K562 (cell line): ENCODE measurements around the gene RINT1. TPM values are rescaled to one million over a fixed set of nuclear protein-coding genes. Genes with fewer than 3 reads are reported as not detected.

Experiments
- ATAC-seq: fragments of 200-7000 bp; cut with Tn5 transposase; 3 replicates; pipeline ENCODE4 v1.9.1; 2020; ENCODE audit warnings: moderate library complexity
- BruUV-seq: library from RNA; stranded (reverse); fragments of 400-500 nt; replicated peaks from 2 replicates; lab custom pipeline; 2021; lab: Mats Ljungman, UMichigan
- CTCF ChIA-PET: fragments of 300-600 bp; formaldehyde crosslinking; extraction: SDS; loops from one replicate; lab custom pipeline; 2021; ENCODE audit warnings: low intra/inter-chr PET ratio; lab: Yijun Ruan, JAX
- POLR2A ChIA-PET: fragments of 300-600, 350-650 bp; sonication (Branson Sonifier 250); formaldehyde crosslinking; extraction: SDS; loops from one replicate; lab custom pipeline; 2021; ENCODE audit warnings: antibody characterized with exemption, inconsistent platforms; lab: Yijun Ruan, JAX
- DNase-seq, 4 experiments: peaks; one replicate each; pipeline versions ENCODE4 v3.0.0 to v3.0.0-alpha.2; 2011 to 2018; ENCODE audit warnings: low spot score in 3 of 4, mixed read lengths in 3 of 4; ENCODE audit errors: extremely low read depth in 1 of 4
- FAIRE-seq: peaks from 2 replicates; lab custom pipeline; 2011; peaks lifted over from hg19 to GRCh38; lab: Jason Lieb, UNC
- H2AFZ ChIP-seq: 2 replicates; pipeline ENCODE4 v1.6.0; 2011; ENCODE audit warnings: low read depth, low read length, control low read depth, inconsistent platforms
- H3K27ac ChIP-seq: fragments of 200-600 bp; 3 replicates; pipeline ENCODE4 v1.8.0; 2011; ENCODE audit warnings: low read depth, mild to moderate bottlenecking, control low read depth, inconsistent platforms, low read length, moderate library complexity, mixed read lengths; ENCODE audit errors: extremely low read depth
- H3K27me3 ChIP-seq, 2 experiments: fragments of 300-600 bp in 1 of 2; 2 replicates in 1 of 2; 3 replicates in 1 of 2; pipeline versions ENCODE4 v1.6.0 to v1.8.0; 2011; ENCODE audit warnings: inconsistent platforms in 2 of 2, low read length in 2 of 2, mild to moderate bottlenecking in 1 of 2, mixed read lengths in 1 of 2, moderate library complexity in 1 of 2; ENCODE audit not compliant: control insufficient read depth in 2 of 2, insufficient read depth in 2 of 2
- H3K36me3 ChIP-seq: fragments of 300-600 bp; 3 replicates; pipeline ENCODE4 v1.8.0; 2011; ENCODE audit warnings: mild to moderate bottlenecking, low read length, inconsistent platforms; ENCODE audit not compliant: control insufficient read depth, insufficient read depth
- H3K4me1 ChIP-seq, 2 experiments: fragments of 200-600 bp in 1 of 2; replicated peaks in 1 of 2; 2 replicates in 1 of 2; 3 replicates in 1 of 2; pipeline versions ENCODE4 v1.5.1 to v1.8.0; 2011; ENCODE audit warnings: inconsistent platforms in 2 of 2, low read length in 2 of 2, mild to moderate bottlenecking in 1 of 2, mixed read lengths in 1 of 2, moderate library complexity in 1 of 2; ENCODE audit not compliant: control insufficient read depth in 2 of 2, insufficient read depth in 2 of 2
- H3K4me2 ChIP-seq: 2 replicates; pipeline ENCODE4 v1.6.1; 2011; ENCODE audit warnings: low read length, control low read depth, inconsistent platforms, mixed read lengths; ENCODE audit not compliant: insufficient read depth
- H3K4me3 ChIP-seq: fragments of 200-600 bp; sonication (generic), shearing (Covaris generic); 2 replicates; pipeline ENCODE4 v1.5.1; 2016; ENCODE audit warnings: control low read depth, inconsistent platforms
- H3K79me2 ChIP-seq: fragments of 200-600 bp; 3 replicates; pipeline ENCODE4 v1.8.0; 2011; ENCODE audit warnings: low read length, inconsistent platforms; ENCODE audit not compliant: control insufficient read depth, insufficient read depth
- H3K9ac ChIP-seq, 2 experiments: 2 replicates each; pipeline versions ENCODE4 v1.6.0 to v1.6.1; 2011; ENCODE audit warnings: low read depth in 2 of 2, low read length in 2 of 2, control low read depth in 1 of 2, inconsistent platforms in 1 of 2, mild to moderate bottlenecking in 1 of 2, mixed read lengths in 1 of 2; ENCODE audit not compliant: insufficient read depth in 1 of 2
- H3K9me1 ChIP-seq: one replicate; pipeline ENCODE4 v1.6.0; 2011; ENCODE audit warnings: inconsistent platforms, mild to moderate bottlenecking, low read length, moderate library complexity; ENCODE audit not compliant: control insufficient read depth, insufficient read depth
- H3K9me3 ChIP-seq: replicated peaks from 2 replicates; pipeline ENCODE4 v1.5.1; 2011; ENCODE audit warnings: low read depth, low read length, inconsistent platforms; ENCODE audit not compliant: control insufficient read depth, insufficient read depth
- H4K20me1 ChIP-seq: replicated peaks from 2 replicates; pipeline ENCODE4 v1.6.1; 2011; ENCODE audit warnings: low read length, inconsistent platforms, mixed read lengths; ENCODE audit not compliant: control insufficient read depth, insufficient read depth
- BCOR ChIP-seq: fragments of 450-650 bp; IDR thresholded peaks from 2 replicates; pipeline ENCODE4 v1.6.1; 2016
- JUNB ChIP-seq: fragments of 450-650 bp; formaldehyde crosslinking; conservative IDR thresholded peaks from 2 replicates; pipeline ENCODE4 v1.4.0; 2020; ENCODE audit warnings: mild to moderate bottlenecking
- MEF2D ChIP-seq: conservative IDR thresholded peaks from 2 replicates; pipeline ENCODE4 v1.6.1; 2016; ENCODE audit warnings: low read depth, missing genetic modification characterization, missing compliant biosample characterization
- RBM25 ChIP-seq: fragments of 200-400 bp; formaldehyde crosslinking; IDR thresholded peaks from 2 replicates; pipeline ENCODE4 v1.6.1; 2018; ENCODE audit warnings: low read length, low read depth, moderate library complexity; ENCODE audit not compliant: severe bottlenecking
- SMARCC2 ChIP-seq: fragments of 450-650 bp; IDR thresholded peaks from 2 replicates; pipeline ENCODE4 v1.6.1; 2017; ENCODE audit warnings: antibody characterized with exemption, moderate library complexity, mild to moderate bottlenecking, low read depth
- TAF1 ChIP-seq: IDR thresholded peaks from 2 replicates; pipeline ENCODE4 v1.6.1; 2011; ENCODE audit warnings: mild to moderate bottlenecking, low read length, moderate library complexity; ENCODE audit not compliant: insufficient read depth, control insufficient read depth, severe bottlenecking; ENCODE audit errors: extremely low read depth
- ZNF384 ChIP-seq: IDR thresholded peaks from 2 replicates; pipeline ENCODE4 v1.6.1; 2012; ENCODE audit warnings: low read depth, low read length, improper control_type of control experiment
- ZNF696 ChIP-seq: fragments of 250-450 bp; sonication (Bioruptor Pico); conservative IDR thresholded peaks from 2 replicates; pipeline ENCODE4 v1.4.0; 2020; ENCODE audit warnings: mild to moderate bottlenecking, moderate library complexity
- ZNF699 ChIP-seq: fragments of 250-450 bp; sonication (Bioruptor Pico); IDR thresholded peaks from 2 replicates; pipeline ENCODE4 v1.8.0; 2021; ENCODE audit warnings: mild to moderate bottlenecking, moderate library complexity; ENCODE audit not compliant: insufficient replicate concordance
- WGBS: fragments of 100-300 bp; shearing (Covaris generic); methylation state at CpG from one replicate; pipeline ENCODE4 v1.1.6; 2016; ENCODE audit warnings: low coverage, mixed read lengths; ENCODE audit not compliant: insufficient coverage; ENCODE audit errors: missing lambda C conversion rate; 5-methylcytosine and 5-hydroxymethylcytosine counted together
- in situ Hi-C: fragments of 300-500 bp; cut with MboI; formaldehyde crosslinking; loops from 4 replicates; pipeline ENCODE4 v1.15.0; 2018; ENCODE audit warnings: inconsistent platforms, mixed read lengths
- intact Hi-C: fragments of 100-400 bp; cut with micrococcal nuclease; formaldehyde crosslinking; loops from 2 replicates; pipeline ENCODE4 v1.14.2; 2022
- polyA plus RNA-seq, 8 experiments: library from polyadenylated mRNA; depleted of rRNA in 4 of 8; stranded (reverse) in 5 of 8; unstranded in 3 of 8; fragments of >200 nt; fragmentation: Nextera tagmentation in 2 of 8; fragmentation: Illumina TruSeq in 1 of 8; extraction: Ambion mirVana in 2 of 8; extraction: Trizol in 1 of 8; gene quantifications; 2 replicates each; pipeline versions ENCODE4 v1.2.1 to v1.2.3, GENCODE V29; 2011 to 2014; ENCODE audit warnings: inconsistent platforms in 1 of 8, missing spikeins in 1 of 8
- total RNA-seq, 7 experiments: library from RNA; depleted of rRNA in 6 of 7; stranded (reverse); fragments of >200 nt in 6 of 7; fragmentation: Illumina TruSeq in 2 of 7; extraction: Trizol in 2 of 7; gene quantifications; 2 replicates each; pipeline versions ENCODE4 v1.2.1 to v1.2.3, GENCODE V29; 2011 to 2021; ENCODE audit warnings: low replicate concordance in 1 of 7

Gene RINT1
- total and polyA plus RNA-seq, 9 of the 15 experiments (the other 6 are each of a cell fraction or from before 2014, with no cell fraction given), result 21.3 to 74.3 (median 27.4) TPM

GRCh38 chr7:105493923-105494315 lies 38.1 kb upstream of the RINT1 start (continued):
- no peak for TF ChIP-seq MEF2D (tag)
- TF ChIP-seq RBM25, result no peak
- no peak for TF ChIP-seq ZNF384

DNA sequence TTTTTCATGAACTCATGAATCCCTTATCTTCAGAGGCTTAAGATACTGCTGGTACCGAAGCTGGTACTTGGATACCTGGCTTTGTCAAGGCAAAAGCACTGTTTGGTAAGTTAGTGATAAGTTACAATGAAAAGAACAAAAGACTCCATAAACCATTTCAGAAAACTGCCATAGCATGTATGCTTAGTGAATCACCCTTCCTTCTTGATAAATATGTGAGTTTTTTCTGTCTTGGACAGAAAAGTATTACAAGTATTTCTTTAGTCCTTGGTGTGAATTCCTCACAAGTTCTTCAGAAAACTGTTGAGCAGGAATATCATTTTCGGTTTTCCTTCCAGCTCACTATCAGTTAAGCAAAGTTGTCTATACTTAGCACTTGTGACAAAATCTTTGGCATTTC lies 35.5 kb upstream of the RINT1 start:
- Histone ChIP-seq H2AFZ (no peak overlapping the region), H3K79me2 (no peaks in the 10 kb centered on the region), H3K9ac (no peak overlapping the region), H3K9me1 (no peaks in the 10 kb centered on the region), H3K4me1 (no peaks in the 10 kb centered on the region), H3K27ac (no peak overlapping the region), H4K20me1 (no peaks in the 10 kb centered on the region), H3K36me3 (peaks cover 78% of the 10 kb centered on the region), H3K9me3 (no peaks in the 10 kb centered on the region), H3K4me2 (no peak overlapping the region)
- DNase-seq, result no peak
- no peak for FAIRE-seq
- intact Hi-C loops (no loop called here), in situ Hi-C loops (no loop called here)
- 50% methylated on average over 2 of the region's 2 CpGs for WGBS
- POLR2A ChIA-PET, result interaction anchor here (0.6 to 1.4 kb wide), 5 partner anchors 12 to 104 kb away, joined by 3 read pairs; partner anchors contain the start of gene RINT1
- BruUV-seq, result no TSS peak
- no peak for TF ChIP-seq ZNF699 (CRISPR knock-in tag)
- TF ChIP-seq ZNF696 (CRISPR knock-in tag), result no peak
- no peak for TF ChIP-seq TAF1
- TF ChIP-seq BCOR, result no peak
- TF ChIP-seq SMARCC2, result no peak
- TF ChIP-seq JUNB (CRISPR knock-in tag), result no peak
- TF ChIP-seq, all 486 proteins: peak for 0
- no peak for ATAC-seq
- CTCF ChIA-PET, result no interaction called here
- H3K27me3 ChIP-seq, result no peaks in the 10 kb centered on the region
- H3K4me3 ChIP-seq, result no peak overlapping the region
